ENCODE results near the gene C10orf88.

C10orf88 gene

GRCh38 chr10:122953902-122954730 is at the start of gene C10orf88:
C10orf88 (minus strand) TSS chr10:122954227; CDS start chr10:122954178, 49 bp downstream.
- peak; percentile 96 to 97 for DNase-seq

- DNase-seq, result no peak
Measured at GRCh38 chr10:123001370-123001769, 47.3 kb upstream of the C10orf88 start.

- no peak for DNase-seq
Measured at GRCh38 chr10:123000155-123000554, 46.1 kb upstream of the C10orf88 start.

GRCh38 chr10:122999347-122999746 is 45.3 kb upstream of the C10orf88 start:
- no peak for DNase-seq

GRCh38 chr10:122998934-122999333 is 44.9 kb upstream of the C10orf88 start:
- no peak for DNase-seq

- no peak for DNase-seq
Measured at GRCh38 chr10:122998360-122998917, 44.4 kb upstream of the C10orf88 start.

- no peak for DNase-seq
Measured at GRCh38 chr10:122997864-122998263, 43.8 kb upstream of the C10orf88 start.

- DNase-seq, result no peak
Measured at GRCh38 chr10:122995936-122996335, 41.9 kb upstream of the C10orf88 start.

GRCh38 chr10:122993797-122994336 is 39.8 kb upstream of the C10orf88 start:
- no peak for DNase-seq

- DNase-seq, result no peak
Measured at GRCh38 chr10:122992031-122992585, 38.1 kb upstream of the C10orf88 start.

- DNase-seq, result no peak
Measured at GRCh38 chr10:122990278-122990677, 36.3 kb upstream of the C10orf88 start.

GRCh38 chr10:122988501-122988900 is 34.5 kb upstream of the C10orf88 start:
- DNase-seq, result no peak

GRCh38 chr10:122986335-122986734 is 32.3 kb upstream of the C10orf88 start:
- no peak for DNase-seq

- no peak for DNase-seq
Measured at GRCh38 chr10:122984708-122985107, 30.7 kb upstream of the C10orf88 start.

GRCh38 chr10:122983898-122984297 is 29.9 kb upstream of the C10orf88 start:
- no peak for DNase-seq

- no peak for DNase-seq
Measured at GRCh38 chr10:122981066-122981464, 27.0 kb upstream of the C10orf88 start.

GRCh38 chr10:122980209-122981065 is 26.4 kb upstream of the C10orf88 start, which contains the start of gene PSTK:
PSTK (plus strand) TSS chr10:122980401; CDS start chr10:122980480, 79 bp downstream.
- DNase-seq, result peak; percentile 87 to 89

- DNase-seq, result no peak
Measured at GRCh38 chr10:122974543-122975064, 20.6 kb upstream of the C10orf88 start.

GRCh38 chr10:122974023-122974422 is 20.0 kb upstream of the C10orf88 start:
- no peak for DNase-seq

GRCh38 chr10:122968698-122969097 is 14.7 kb upstream of the C10orf88 start:
- DNase-seq, result no peak

GRCh38 chr10:122966879-122967278 is 12.9 kb upstream of the C10orf88 start:
- no peak for DNase-seq

GRCh38 chr10:122962405-122962804 is 8.4 kb upstream of the C10orf88 start:
- DNase-seq, result no peak

Data from stimulated activated CD4-positive, alpha-beta T cell treated with anti-CD3 and anti-CD28 coated beads, Interleukin-2, amount 100 ng/mL, for 24 hours (primary cell).